GM06990 (cell line): ENCODE results near the gene SPAG7.

Source experiments
- DNase-seq: peaks from one replicate; pipeline ENCODE4 v3.0.0-alpha.2; 2011; ENCODE audit not compliant: insufficient read length; ENCODE audit errors: extremely low read depth
- H3K27me3 ChIP-seq: replicated peaks from 2 replicates; pipeline ENCODE4 v1.6.0; 2011; ENCODE audit warnings: low read length; ENCODE audit not compliant: control insufficient read depth, insufficient read depth
- H3K36me3 ChIP-seq: 2 replicates; pipeline ENCODE4 v1.5.1; 2011; ENCODE audit warnings: low read length; ENCODE audit not compliant: control insufficient read depth, insufficient read depth
- H3K4me3 ChIP-seq: replicated peaks from 2 replicates; pipeline ENCODE4 v1.5.1; 2011; ENCODE audit warnings: low read depth, mild to moderate bottlenecking, control low read depth, low read length
- CTCF ChIP-seq: IDR thresholded peaks from 2 replicates; pipeline ENCODE4 v1.5.1; 2011; ENCODE audit warnings: low read length, control low read depth, mild to moderate bottlenecking, inconsistent platforms; ENCODE audit not compliant: insufficient read depth, poor library complexity, severe bottlenecking

Gene SPAG7

GRCh38 chr17:4968486-4969046, 949 bp upstream of the SPAG7 start:
- DNase-seq = no peak
- Histone ChIP-seq H3K27me3 (no peaks in the 10 kb centered on the region), H3K4me3 (peak overlapping the region; percentile 75), H3K36me3 (peaks cover 28% of the 10 kb centered on the region)
- no peak for TF ChIP-seq CTCF

- Histone ChIP-seq H3K4me3 (peak overlapping the region; percentile 84), H3K36me3 (peaks cover 14% of the 10 kb centered on the region), H3K27me3 (no peaks in the 10 kb centered on the region)
- DNase-seq = peak; percentile 96
- TF ChIP-seq CTCF = no peak
Observed at GRCh38 chr17:4966844-4967538, 626 bp downstream of the SPAG7 start.

GRCh38 chr17:4965311-4965986, 2.2 kb downstream of the SPAG7 start:
- no peak overlapping the region for H3K4me3 ChIP-seq
- no peak for TF ChIP-seq CTCF
- no peaks in the 10 kb centered on the region for H3K27me3 ChIP-seq
- H3K36me3 ChIP-seq = peaks cover 11% of the 10 kb centered on the region
- DNase-seq = no peak

- TF ChIP-seq CTCF = no peak
- no peak for DNase-seq
- no peak overlapping the region for H3K4me3 ChIP-seq
Observed at GRCh38 chr17:4960279-4960922, 7.2 kb downstream of the SPAG7 start.

GRCh38 chr17:4959261-4959965, 8.2 kb downstream of the SPAG7 start:
- DNase-seq = no peak
- Histone ChIP-seq H3K36me3 (peaks cover 11% of the 10 kb centered on the region), H3K27me3 (no peaks in the 10 kb centered on the region)

More at GRCh38 chr17:4960279-4960922, 7.2 kb downstream of the SPAG7 start:
- Histone ChIP-seq H3K27me3 (no peaks in the 10 kb centered on the region), H3K36me3 (peaks cover 11% of the 10 kb centered on the region)

More at GRCh38 chr17:4959261-4959965, 8.2 kb downstream of the SPAG7 start:
- H3K4me3 ChIP-seq = no peak overlapping the region
- TF ChIP-seq CTCF = no peak
